Measurements from ENCODE around the gene LRP4.
A peak's percentile ranks its signal among the peaks of the same experiment; 100 is the strongest.

Gene LRP4

GRCh38 chr11:46845740-46846509, 72.4 kb downstream of the LRP4 start, which contains the start of gene CKAP5:
Gene CKAP5, minus strand, starts transcription at chr11:46846280. Its CDS starts 25,049 bp downstream, at chr11:46821231.
- peaks cover 28% of the 10 kb centered on the region for H3K36me3 ChIP-seq (ENCODE audit: insufficient read depth, insufficient read length, low read length)
- TF ChIP-seq YY1 (IDR thresholded peaks at IDR 0.05; ENCODE audit: insufficient read depth, insufficient read length) = no peak
- no peak for TF ChIP-seq ZNF274 (IDR thresholded peaks at IDR 0.05; ENCODE audit: low read depth, low read length)
- no peak for TF ChIP-seq SUZ12 (IDR thresholded peaks at IDR 0.05; ENCODE audit: extremely low read depth, insufficient read depth, insufficient read length)
- peaks cover 18% of the 10 kb centered on the region for H3K9me3 ChIP-seq (ENCODE audit: insufficient read depth, low read length)
- peak within 1 kb of the TSS; percentile 78 for H3K4me3 ChIP-seq (ENCODE audit: insufficient read length, low read depth)
- peak within 1 kb of the TSS; percentile 94 for H3K9ac ChIP-seq (ENCODE audit: insufficient read length, low read depth)
- H3K27me3 ChIP-seq (ENCODE audit: insufficient read depth, insufficient read length) = no peaks in the 10 kb centered on the region
- DNase-seq (ENCODE audit: low read depth, low spot score) = peak; percentile 80
- H3K4me1 ChIP-seq (ENCODE audit: insufficient read depth, insufficient read length) = no peaks in the 10 kb centered on the region

- H3K36me3 ChIP-seq (ENCODE audit: insufficient read depth, insufficient read length, low read length) = peaks cover 33% of the 10 kb centered on the region
- no peaks in the 10 kb centered on the region for H3K4me1 ChIP-seq (ENCODE audit: insufficient read depth, insufficient read length)
- H3K27me3 ChIP-seq (ENCODE audit: insufficient read depth, insufficient read length) = no peaks in the 10 kb centered on the region
- H3K4me3 ChIP-seq (ENCODE audit: insufficient read length, low read depth) = peak overlapping the region; percentile 78
- peak; percentile 40 for DNase-seq (ENCODE audit: low read depth, low spot score)
- H3K9me3 ChIP-seq (ENCODE audit: insufficient read depth, low read length) = peaks cover 14% of the 10 kb centered on the region
- no peak for TF ChIP-seq YY1 (IDR thresholded peaks at IDR 0.05; ENCODE audit: insufficient read depth, insufficient read length)
- no peak for TF ChIP-seq SUZ12 (IDR thresholded peaks at IDR 0.05; ENCODE audit: extremely low read depth, insufficient read depth, insufficient read length)
- no peak for TF ChIP-seq ZNF274 (IDR thresholded peaks at IDR 0.05; ENCODE audit: low read depth, low read length)
- peak overlapping the region; percentile 94 for H3K9ac ChIP-seq (ENCODE audit: insufficient read length, low read depth)
Measured at GRCh38 chr11:46845440-46845739, 73.0 kb downstream of the LRP4 start.

GRCh38 chr11:46840116-46840515, 78.2 kb downstream of the LRP4 start:
- no peak for DNase-seq (ENCODE audit: low read depth, low spot score)
- Histone ChIP-seq H3K27me3 (ENCODE audit: insufficient read depth, insufficient read length) (no peaks in the 10 kb centered on the region), H3K36me3 (ENCODE audit: insufficient read depth, insufficient read length, low read length) (peaks cover 45% of the 10 kb centered on the region), H3K9ac (ENCODE audit: insufficient read length, low read depth) (no peak overlapping the region), H3K4me3 (ENCODE audit: insufficient read length, low read depth) (no peak overlapping the region), H3K4me1 (ENCODE audit: insufficient read depth, insufficient read length) (no peaks in the 10 kb centered on the region), H3K9me3 (ENCODE audit: insufficient read depth, low read length) (no peaks in the 10 kb centered on the region)
- TF ChIP-seq ZNF274 (IDR thresholded peaks at IDR 0.05; ENCODE audit: low read depth, low read length) (no peak), YY1 (IDR thresholded peaks at IDR 0.05; ENCODE audit: insufficient read depth, insufficient read length) (no peak), SUZ12 (IDR thresholded peaks at IDR 0.05; ENCODE audit: extremely low read depth, insufficient read depth, insufficient read length) (no peak)

GRCh38 chr11:46838501-46838900, 79.8 kb downstream of the LRP4 start:
- Histone ChIP-seq H3K4me1 (ENCODE audit: insufficient read depth, insufficient read length) (no peaks in the 10 kb centered on the region), H3K27me3 (ENCODE audit: insufficient read depth, insufficient read length) (no peaks in the 10 kb centered on the region), H3K9me3 (ENCODE audit: insufficient read depth, low read length) (no peaks in the 10 kb centered on the region), H3K4me3 (ENCODE audit: insufficient read length, low read depth) (no peak overlapping the region), H3K9ac (ENCODE audit: insufficient read length, low read depth) (no peak overlapping the region), H3K36me3 (ENCODE audit: insufficient read depth, insufficient read length, low read length) (peaks cover 38% of the 10 kb centered on the region)
- no peak for DNase-seq (ENCODE audit: low read depth, low spot score)
- no peak for TF ChIP-seq SUZ12 (IDR thresholded peaks at IDR 0.05; ENCODE audit: extremely low read depth, insufficient read depth, insufficient read length)
- no peak for TF ChIP-seq YY1 (IDR thresholded peaks at IDR 0.05; ENCODE audit: insufficient read depth, insufficient read length)
- TF ChIP-seq ZNF274 (IDR thresholded peaks at IDR 0.05; ENCODE audit: low read depth, low read length) = no peak

GRCh38 chr11:46837860-46838259, 80.5 kb downstream of the LRP4 start:
- TF ChIP-seq YY1 (IDR thresholded peaks at IDR 0.05; ENCODE audit: insufficient read depth, insufficient read length) = no peak
- Histone ChIP-seq H3K9ac (ENCODE audit: insufficient read length, low read depth) (no peak overlapping the region), H3K27me3 (ENCODE audit: insufficient read depth, insufficient read length) (no peaks in the 10 kb centered on the region), H3K4me1 (ENCODE audit: insufficient read depth, insufficient read length) (no peaks in the 10 kb centered on the region), H3K4me3 (ENCODE audit: insufficient read length, low read depth) (no peak overlapping the region), H3K36me3 (ENCODE audit: insufficient read depth, insufficient read length, low read length) (peaks cover 35% of the 10 kb centered on the region), H3K9me3 (ENCODE audit: insufficient read depth, low read length) (no peaks in the 10 kb centered on the region)
- no peak for DNase-seq (ENCODE audit: low read depth, low spot score)

GRCh38 chr11:46836870-46837269, 81.5 kb downstream of the LRP4 start:
- Histone ChIP-seq H3K9me3 (ENCODE audit: insufficient read depth, low read length) (no peaks in the 10 kb centered on the region), H3K9ac (ENCODE audit: insufficient read length, low read depth) (no peak overlapping the region), H3K4me3 (ENCODE audit: insufficient read length, low read depth) (no peak overlapping the region), H3K36me3 (ENCODE audit: insufficient read depth, insufficient read length, low read length) (peaks cover 34% of the 10 kb centered on the region), H3K4me1 (ENCODE audit: insufficient read depth, insufficient read length) (no peaks in the 10 kb centered on the region), H3K27me3 (ENCODE audit: insufficient read depth, insufficient read length) (no peaks in the 10 kb centered on the region)
- TF ChIP-seq SUZ12 (IDR thresholded peaks at IDR 0.05; ENCODE audit: extremely low read depth, insufficient read depth, insufficient read length) (no peak), ZNF274 (IDR thresholded peaks at IDR 0.05; ENCODE audit: low read depth, low read length) (no peak), YY1 (IDR thresholded peaks at IDR 0.05; ENCODE audit: insufficient read depth, insufficient read length) (no peak)
- no peak for DNase-seq (ENCODE audit: low read depth, low spot score)

GRCh38 chr11:46836431-46836830, 81.9 kb downstream of the LRP4 start:
- DNase-seq (ENCODE audit: low read depth, low spot score) = no peak
- TF ChIP-seq ZNF274 (IDR thresholded peaks at IDR 0.05; ENCODE audit: low read depth, low read length) (no peak), SUZ12 (IDR thresholded peaks at IDR 0.05; ENCODE audit: extremely low read depth, insufficient read depth, insufficient read length) (no peak), YY1 (IDR thresholded peaks at IDR 0.05; ENCODE audit: insufficient read depth, insufficient read length) (no peak)
- Histone ChIP-seq H3K4me1 (ENCODE audit: insufficient read depth, insufficient read length) (no peaks in the 10 kb centered on the region), H3K9me3 (ENCODE audit: insufficient read depth, low read length) (no peaks in the 10 kb centered on the region), H3K4me3 (ENCODE audit: insufficient read length, low read depth) (no peak overlapping the region), H3K36me3 (ENCODE audit: insufficient read depth, insufficient read length, low read length) (peaks cover 32% of the 10 kb centered on the region), H3K27me3 (ENCODE audit: insufficient read depth, insufficient read length) (no peaks in the 10 kb centered on the region), H3K9ac (ENCODE audit: insufficient read length, low read depth) (no peak overlapping the region)
